Neural crest cell (in vitro differentiated cells): ENCODE measurements around the gene POLD3. TPM values are rescaled to one million over a fixed set of nuclear protein-coding genes. Genes with fewer than 3 reads are reported as not detected.

Experiments
- DNase-seq: peaks from one replicate; pipeline ENCODE4 v3.0.0; 2021; ENCODE audit warnings: low read depth, mixed read lengths, low spot score
- H3K27ac Mint-ChIP-seq: one replicate; pipeline ENCODE4 v1.8.0; 2021; ENCODE audit warnings: mild to moderate bottlenecking, mixed read lengths; ENCODE audit not compliant: unreplicated experiment
- H3K27me3 Mint-ChIP-seq: 2 replicates; pipeline ENCODE4 v1.8.0; 2021; ENCODE audit warnings: low read depth, mild to moderate bottlenecking, mixed read lengths
- H3K36me3 Mint-ChIP-seq: 2 replicates; pipeline ENCODE4 v1.8.0; 2021; ENCODE audit warnings: low read depth, mild to moderate bottlenecking, mixed read lengths
- H3K4me1 Mint-ChIP-seq: 2 replicates; pipeline ENCODE4 v1.8.0; 2021; ENCODE audit warnings: mixed read lengths
- H3K4me3 Mint-ChIP-seq: one replicate; pipeline ENCODE4 v1.8.0; 2021; ENCODE audit warnings: mild to moderate bottlenecking, mixed read lengths
- H3K9me3 Mint-ChIP-seq: 2 replicates; pipeline ENCODE4 v1.8.0; 2021; ENCODE audit warnings: mixed read lengths
- CTCF ChIP-seq: fragments of 200-600 bp; sonication (generic); conservative IDR thresholded peaks from 2 replicates; pipeline ENCODE4 v1.5.0; 2021; ENCODE audit warnings: antibody characterized with exemption, mild to moderate bottlenecking
- total RNA-seq: library from RNA; stranded (reverse); gene quantifications from 2 replicates; pipeline ENCODE4 v1.2.1, GENCODE V29; 2021

The POLD3 gene
- total RNA-seq, 1 donor from 2014 or later: 46.3 TPM

- no peak for TF ChIP-seq CTCF
- no peaks in the 10 kb centered on the region for H3K4me1 Mint-ChIP-seq
- DNase-seq: no peak
- H3K4me3 Mint-ChIP-seq: no peak overlapping the region
- peaks cover 19% of the 10 kb centered on the region for H3K36me3 Mint-ChIP-seq
- H3K27me3 Mint-ChIP-seq: no peaks in the 10 kb centered on the region
- no peak overlapping the region for H3K27ac Mint-ChIP-seq
- H3K9me3 Mint-ChIP-seq: no peaks in the 10 kb centered on the region
Measured at GRCh38 chr11:74639533-74639932, 47.2 kb downstream of the POLD3 start.

- DNase-seq: no peak
- peaks cover 20% of the 10 kb centered on the region for H3K36me3 Mint-ChIP-seq
- TF ChIP-seq CTCF: no peak
- peak overlapping the region; percentile 31 for H3K27ac Mint-ChIP-seq
- no peaks in the 10 kb centered on the region for H3K9me3 Mint-ChIP-seq
- H3K4me3 Mint-ChIP-seq: no peak overlapping the region
- H3K27me3 Mint-ChIP-seq: no peaks in the 10 kb centered on the region
- H3K4me1 Mint-ChIP-seq: no peaks in the 10 kb centered on the region
Measured at GRCh38 chr11:74641289-74641688, 48.9 kb downstream of the POLD3 start.

- H3K36me3 Mint-ChIP-seq: peaks cover 20% of the 10 kb centered on the region
- H3K4me1 Mint-ChIP-seq: no peaks in the 10 kb centered on the region
- H3K9me3 Mint-ChIP-seq: no peaks in the 10 kb centered on the region
- H3K4me3 Mint-ChIP-seq: no peak overlapping the region
- H3K27me3 Mint-ChIP-seq: no peaks in the 10 kb centered on the region
- no peak for TF ChIP-seq CTCF
- DNase-seq: no peak
- H3K27ac Mint-ChIP-seq: no peak overlapping the region
Measured at GRCh38 chr11:74641905-74642304, 49.5 kb downstream of the POLD3 start.

- Mint-ChIP-seq H3K4me1 (no peaks in the 10 kb centered on the region), H3K9me3 (no peaks in the 10 kb centered on the region), H3K4me3 (no peak overlapping the region), H3K27ac (no peak overlapping the region), H3K27me3 (no peaks in the 10 kb centered on the region), H3K36me3 (peaks cover 20% of the 10 kb centered on the region)
- DNase-seq: no peak
- no peak for TF ChIP-seq CTCF
Measured at GRCh38 chr11:74642912-74643311, 50.5 kb downstream of the POLD3 start.

GRCh38 chr11:74644081-74644480, 51.7 kb downstream of the POLD3 start:
- Mint-ChIP-seq H3K4me3 (no peak overlapping the region), H3K4me1 (no peaks in the 10 kb centered on the region), H3K27me3 (no peaks in the 10 kb centered on the region), H3K27ac (no peak overlapping the region), H3K9me3 (no peaks in the 10 kb centered on the region), H3K36me3 (peaks cover 25% of the 10 kb centered on the region)
- TF ChIP-seq CTCF: no peak
- DNase-seq: no peak

GRCh38 chr11:74646215-74646614, 53.8 kb downstream of the POLD3 start:
- Mint-ChIP-seq H3K4me1 (no peaks in the 10 kb centered on the region), H3K27ac (no peak overlapping the region), H3K4me3 (no peak overlapping the region), H3K36me3 (peaks cover 23% of the 10 kb centered on the region), H3K27me3 (no peaks in the 10 kb centered on the region), H3K9me3 (no peaks in the 10 kb centered on the region)
- TF ChIP-seq CTCF: no peak
- no peak for DNase-seq
